Activated CD8-positive, alpha-beta memory T cell treated with anti-CD3 and anti-CD28 coated beads, Interleukin-2, amount 50 U/mL, for 48 hours (primary cell): ENCODE measurements around the gene ASPHD1.

Experiments
- DNase-seq: peaks from one replicate; pipeline ENCODE4 v3.0.0-alpha.2; 2020

Gene ASPHD1

DNA sequence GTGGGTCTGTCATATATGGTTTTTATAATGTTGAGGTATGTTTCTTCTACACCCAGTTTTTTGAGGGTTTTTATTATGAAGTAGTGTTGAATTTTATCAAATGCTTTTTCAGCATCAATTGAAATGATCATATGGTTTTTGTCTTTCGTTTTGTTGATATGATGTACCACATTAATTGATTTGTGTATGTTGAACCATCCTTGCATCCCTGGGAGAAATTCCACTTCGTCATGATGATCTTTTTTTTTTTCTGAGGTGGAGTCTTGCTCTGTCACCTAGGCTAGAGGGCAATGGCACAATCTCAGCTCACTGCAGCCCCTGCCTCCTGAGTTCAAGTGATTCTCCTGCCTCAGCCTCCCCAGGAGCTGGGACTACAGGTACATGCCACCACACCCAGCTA, 47.6 kb downstream of the ASPHD1 start:
- no peak for DNase-seq

DNA sequence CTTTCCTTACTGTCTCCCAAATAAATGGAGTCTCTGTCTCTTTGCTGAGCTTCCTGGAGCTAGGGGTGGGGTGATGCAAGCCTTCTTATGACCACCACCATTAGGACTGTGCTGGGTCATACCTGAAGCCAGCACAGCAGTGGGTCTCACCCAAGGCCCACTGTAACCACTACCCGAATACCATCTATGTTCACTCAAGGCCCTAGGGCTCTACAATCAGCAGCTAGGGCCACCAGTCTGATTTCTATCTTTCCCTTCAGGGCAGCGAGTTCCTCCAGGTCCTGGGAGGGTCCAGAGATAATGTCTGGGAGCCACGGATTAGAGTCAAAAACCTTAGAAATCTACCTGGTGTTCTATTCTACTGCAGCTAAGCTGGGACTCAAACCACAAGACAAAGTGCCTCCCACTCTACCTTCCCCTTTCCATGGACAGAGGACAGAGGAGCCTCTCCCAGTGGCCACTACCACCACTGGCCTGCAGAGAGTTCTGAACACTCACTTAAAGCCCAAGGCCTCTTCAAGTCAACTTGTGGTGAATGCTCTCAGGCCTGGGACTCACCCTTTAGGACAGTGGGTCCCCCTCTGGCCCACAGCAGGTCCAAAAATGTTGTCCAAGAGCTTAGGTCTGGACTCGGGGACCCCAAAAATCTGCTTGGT, 50.6 kb downstream of the ASPHD1 start:
- no peak for DNase-seq

DNA sequence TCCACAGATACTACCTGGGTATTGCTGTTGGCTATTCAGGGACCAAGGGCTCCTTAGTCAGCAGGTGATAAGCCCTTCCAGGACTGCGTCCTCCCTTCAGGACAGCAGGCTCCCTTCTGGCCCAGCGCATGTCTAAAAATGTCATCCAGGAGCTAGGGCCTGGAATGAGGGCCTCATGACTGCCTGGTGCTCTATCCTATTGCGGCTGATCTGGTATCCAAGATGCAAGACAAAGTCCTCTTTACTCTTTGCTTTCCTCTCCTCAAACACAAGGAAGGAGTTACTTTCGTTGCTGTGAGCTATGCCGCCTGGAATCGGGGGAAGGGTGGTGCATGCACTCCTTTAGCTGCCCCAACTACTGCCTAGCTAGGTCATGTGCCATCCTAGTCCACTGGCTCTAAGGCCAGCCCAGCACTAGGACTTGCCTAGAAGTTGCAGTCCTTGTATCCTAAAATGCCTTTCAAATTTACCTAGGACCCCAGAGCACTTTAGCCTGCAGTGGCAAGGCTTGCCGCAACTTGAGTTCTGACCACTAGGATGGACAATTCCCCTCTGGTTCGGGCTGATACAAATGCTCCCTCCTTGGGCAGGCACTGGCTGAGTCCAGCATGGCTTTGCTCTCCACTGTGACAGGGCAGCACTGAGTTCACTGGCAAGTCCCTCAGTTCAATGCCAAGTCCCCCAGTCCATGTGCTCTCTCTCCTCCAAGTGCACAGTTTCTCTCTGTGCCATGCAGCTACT, 51.5 kb downstream of the ASPHD1 start:
- DNase-seq, result no peak
